Lung (tissue), 12 donors: ENCODE results near the gene ZG16. TPM values are rescaled to one million over a fixed set of nuclear protein-coding genes. Genes with fewer than 3 reads are reported as not detected.
A peak's percentile ranks its signal among the peaks of the same experiment; 100 is the strongest.

Experiments used
- ATAC-seq: fragments of 200-7000 bp; cut with Tn5 transposase; one replicate; pipeline ENCODE4 v1.9.1; 2020; ENCODE audit warnings: moderate number of reproducible peaks; ENCODE audit not compliant: insufficient read depth, low FRiP score
- DNase-seq, 3 donors: peaks; one replicate each; pipeline ENCODE4 v3.0.0-alpha.2; 2013 to 2017
- H3K27ac ChIP-seq, 2 donors: one replicate each; pipeline ENCODE4 v1.5.1; 2013; ENCODE audit warnings: mild to moderate bottlenecking in 2 of 2, moderate library complexity in 2 of 2, control low read depth in 1 of 2, inconsistent platforms in 1 of 2, low read depth in 1 of 2, low read length in 1 of 2
- H3K27me3 ChIP-seq, 3 donors: one replicate each; pipeline ENCODE4 v1.5.1; 2013; ENCODE audit warnings: low read length in 2 of 3; ENCODE audit not compliant: control insufficient read depth in 3 of 3, insufficient read depth in 3 of 3
- H3K36me3 ChIP-seq, 4 donors: one replicate each; pipeline ENCODE4 v1.5.1; 2013; ENCODE audit warnings: low read length in 4 of 4, mild to moderate bottlenecking in 1 of 4, moderate library complexity in 1 of 4; ENCODE audit not compliant: control insufficient read depth in 4 of 4, insufficient read depth in 4 of 4
- H3K4me1 ChIP-seq, 5 donors: one replicate each; pipeline ENCODE4 v1.5.1; 2013; ENCODE audit warnings: low read length in 5 of 5, mild to moderate bottlenecking in 2 of 5, moderate library complexity in 1 of 5; ENCODE audit not compliant: control insufficient read depth in 5 of 5, insufficient read depth in 5 of 5
- H3K4me3 ChIP-seq: one replicate; pipeline ENCODE4 v1.5.1; 2013; ENCODE audit warnings: mild to moderate bottlenecking, control low read depth, moderate library complexity
- H3K9ac ChIP-seq, 2 donors: one replicate each; pipeline ENCODE4 v1.5.1; 2013; ENCODE audit warnings: low read length in 2 of 2, control low read depth in 1 of 2; ENCODE audit not compliant: insufficient read depth in 1 of 2
- H3K9me3 ChIP-seq, 4 donors: one replicate each; pipeline ENCODE4 v1.5.1; 2013; ENCODE audit warnings: low read length in 3 of 4, mild to moderate bottlenecking in 1 of 4, moderate library complexity in 1 of 4; ENCODE audit not compliant: control insufficient read depth in 4 of 4, insufficient read depth in 3 of 4
- WGBS, 2 donors: extraction: QIAGEN DNeasy Blood & Tissue Kit; methylation state at CpG; one replicate each; pipeline ENCODE4 v1.1.7; 2013; 5-methylcytosine and 5-hydroxymethylcytosine counted together
- polyA plus RNA-seq, 2 donors: library from polyadenylated mRNA; stranded (reverse); fragments of 200-250 nt; gene quantifications; one replicate each; pipeline ENCODE4 v1.2.1, GENCODE V29; 2013
- total RNA-seq, 2 donors: library from RNA; depleted of rRNA in 1 of 2; stranded (reverse); fragments of >200 nt in 1 of 2; gene quantifications; one replicate each; pipeline ENCODE4 v1.2.1, GENCODE V29; 2014 to 2021
- TF ChIP-seq, protein P1 (sequence below): IDR thresholded peaks from 2 replicates; pipeline ENCODE4 v1.5.1; 2012; ENCODE audit warnings: mild to moderate bottlenecking; ENCODE audit errors: control extremely low read depth, extremely low read depth
- donor health status: control.
- donor health status: control.
- donor health status: Bipolar disorder and iron deficiency.
- donor health status: healthy.
- donor health status: DM: yes; HTN: yes; CAD: no.

ZG16 gene
- total and polyA plus RNA-seq, 4 donors, result 0.01 to 0.06 (median 0.04) TPM; not detected in 1

DNA sequence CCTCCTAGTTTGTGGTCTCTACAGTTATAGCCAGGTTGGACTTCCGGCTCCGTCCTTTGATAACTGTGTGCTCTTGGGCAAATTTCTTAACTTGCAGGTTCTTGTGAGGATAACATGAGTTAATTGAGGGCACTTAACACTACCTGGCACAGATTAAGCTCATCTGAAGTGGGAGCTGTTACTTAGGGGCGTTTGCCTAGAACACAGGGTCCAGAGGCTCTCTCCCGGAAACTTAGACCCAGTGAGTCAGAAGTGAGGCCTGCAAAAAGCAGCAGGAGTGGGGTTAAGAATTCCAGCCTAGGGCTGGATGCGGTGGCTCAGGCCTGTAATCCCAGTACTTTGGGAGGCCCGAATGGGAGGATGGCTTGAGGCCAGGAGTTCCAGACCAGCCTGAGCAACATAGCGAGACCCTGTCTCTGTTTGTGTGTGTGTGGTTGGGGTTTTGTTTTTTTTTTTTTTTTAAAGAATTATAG is 43.6 kb downstream of the ZG16 start:
- TF ChIP-seq, protein P1, sequence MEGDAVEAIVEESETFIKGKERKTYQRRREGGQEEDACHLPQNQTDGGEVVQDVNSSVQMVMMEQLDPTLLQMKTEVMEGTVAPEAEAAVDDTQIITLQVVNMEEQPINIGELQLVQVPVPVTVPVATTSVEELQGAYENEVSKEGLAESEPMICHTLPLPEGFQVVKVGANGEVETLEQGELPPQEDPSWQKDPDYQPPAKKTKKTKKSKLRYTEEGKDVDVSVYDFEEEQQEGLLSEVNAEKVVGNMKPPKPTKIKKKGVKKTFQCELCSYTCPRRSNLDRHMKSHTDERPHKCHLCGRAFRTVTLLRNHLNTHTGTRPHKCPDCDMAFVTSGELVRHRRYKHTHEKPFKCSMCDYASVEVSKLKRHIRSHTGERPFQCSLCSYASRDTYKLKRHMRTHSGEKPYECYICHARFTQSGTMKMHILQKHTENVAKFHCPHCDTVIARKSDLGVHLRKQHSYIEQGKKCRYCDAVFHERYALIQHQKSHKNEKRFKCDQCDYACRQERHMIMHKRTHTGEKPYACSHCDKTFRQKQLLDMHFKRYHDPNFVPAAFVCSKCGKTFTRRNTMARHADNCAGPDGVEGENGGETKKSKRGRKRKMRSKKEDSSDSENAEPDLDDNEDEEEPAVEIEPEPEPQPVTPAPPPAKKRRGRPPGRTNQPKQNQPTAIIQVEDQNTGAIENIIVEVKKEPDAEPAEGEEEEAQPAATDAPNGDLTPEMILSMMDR, result no peak
- Histone ChIP-seq H3K9ac (peak overlapping the region in 1 of 2 donors; percentile 47), H3K36me3 (peaks cover 0 to 16% (median 12%) of the 10 kb centered on the region in 4 donors), H3K27me3 (no peaks in the 10 kb centered on the region), H3K9me3 (no peaks in the 10 kb centered on the region), H3K4me1 (peaks cover 5 to 38% (median 19%) of the 10 kb centered on the region in 5 donors), H3K27ac (peak overlapping the region; percentile 66 to 81), H3K4me3 (peak overlapping the region; percentile 80)
- 37 to 68% methylated on average over 7 of the region's 7 CpGs for whole genome bisulfite sequencing, 2 donors
- peak in 1 of 3 donors; percentile 63 for DNase-seq
- peak; percentile 56 for ATAC-seq

DNA sequence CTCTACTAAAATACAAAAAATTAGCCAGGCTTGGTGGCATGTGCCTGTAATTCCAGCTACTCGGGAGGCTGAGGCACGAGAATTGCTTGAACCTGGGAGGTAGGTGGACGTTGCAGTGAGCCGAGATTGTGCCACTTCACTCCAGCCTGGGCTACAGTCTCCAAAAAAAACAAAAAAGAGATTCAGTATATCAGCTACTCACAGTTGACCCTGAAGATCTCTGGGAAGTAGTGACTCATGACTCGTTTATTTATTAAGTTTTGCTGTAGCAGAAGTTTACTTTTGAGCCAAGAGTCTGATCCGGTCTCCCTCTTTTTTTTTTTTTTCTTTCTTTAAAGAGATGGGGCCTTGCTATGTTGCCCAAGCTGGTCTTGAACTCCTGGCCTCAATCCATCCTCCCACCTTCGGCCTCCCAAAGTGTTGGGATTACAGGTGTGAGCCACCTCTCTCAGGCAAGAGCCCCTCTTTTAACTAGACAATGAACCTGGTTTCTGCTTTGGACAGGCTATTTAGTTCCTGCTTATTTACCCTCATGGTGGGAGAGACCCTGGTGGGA is 46.6 kb downstream of the ZG16 start:
- ATAC-seq (no peak), DNase-seq (no peak)
- H3K4me3 ChIP-seq, result no peak overlapping the region
- TF ChIP-seq, protein P1, result no peak
- peaks cover 1 to 34% (median 12%) of the 10 kb centered on the region in 5 donors for H3K4me1 ChIP-seq
- H3K27me3 ChIP-seq, result no peaks in the 10 kb centered on the region
- 37 to 60% methylated on average over 7 of the region's 7 CpGs for WGBS, 2 donors
- H3K36me3 ChIP-seq, result peaks cover 0 to 7% (median 3%) of the 10 kb centered on the region in 4 donors
- H3K9ac ChIP-seq, result no peak overlapping the region
- H3K27ac ChIP-seq, result peak overlapping the region; percentile 47 to 82
- H3K9me3 ChIP-seq, result no peaks in the 10 kb centered on the region

DNA sequence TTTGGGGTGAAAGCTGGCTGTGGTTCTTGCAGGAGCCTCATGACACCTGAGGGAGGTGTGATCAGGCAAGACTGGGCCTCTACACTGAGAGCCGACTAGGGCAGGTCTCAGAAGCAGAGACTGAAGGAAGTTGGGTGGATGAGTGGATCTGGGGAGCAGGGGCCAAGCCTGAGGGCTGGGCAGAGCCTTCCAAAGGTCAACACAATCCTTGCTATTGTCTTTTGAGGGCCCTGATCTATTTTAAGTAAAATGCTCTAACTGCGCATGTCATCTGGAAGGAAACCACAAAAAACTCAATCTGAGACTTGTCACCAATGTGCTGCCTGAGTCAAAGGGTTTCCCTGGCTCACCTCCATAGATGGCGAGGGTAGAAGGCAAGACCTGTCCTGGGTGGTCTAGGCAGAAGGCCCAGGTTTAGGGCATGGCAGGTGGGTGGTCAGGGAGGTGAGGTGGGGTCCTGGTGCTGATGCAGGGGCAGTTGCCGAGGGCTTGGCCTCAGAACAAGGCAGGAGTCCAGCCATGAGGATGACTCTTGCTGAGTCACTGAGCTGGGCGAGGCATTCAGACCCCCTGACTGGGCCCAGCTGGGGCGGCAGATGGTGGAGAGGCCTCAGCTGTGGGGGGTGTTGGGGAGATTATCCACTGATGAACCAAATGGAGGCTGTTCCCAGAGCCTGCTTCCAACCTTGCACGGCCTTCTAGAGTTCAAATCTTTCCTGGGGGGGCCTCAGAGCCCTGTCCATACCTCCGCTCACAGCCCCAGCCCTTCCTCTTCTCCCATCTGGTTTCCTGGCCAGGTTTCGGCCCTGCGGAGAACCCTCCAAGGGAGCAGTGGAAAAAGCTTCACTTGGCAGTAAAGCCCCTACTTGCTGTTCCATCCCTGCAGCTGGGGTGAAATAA is 47.3 kb downstream of the ZG16 start:
- TF ChIP-seq, protein P1, result no peak
- Histone ChIP-seq H3K36me3 (peaks cover 0 to 13% (median 0%) of the 10 kb centered on the region in 4 donors), H3K4me3 (no peak overlapping the region), H3K9me3 (no peaks in the 10 kb centered on the region), H3K27me3 (no peaks in the 10 kb centered on the region), H3K9ac (no peak overlapping the region), H3K4me1 (peaks cover 0 to 34% (median 12%) of the 10 kb centered on the region in 5 donors), H3K27ac (peak overlapping the region; percentile 47 to 82)
- ATAC-seq, result peak; percentile 6
- 51 to 65% methylated on average over 10 of the region's 10 CpGs for WGBS, 2 donors
- DNase-seq, result no peak
